C1 segment of cervical spinal cord (tissue), 14 donors: ENCODE results near the gene RTL5.

Experiments
- DNase-seq, 14 donors: peaks; one replicate each; lab custom pipeline; 2025; lab: John Stamatoyannopoulos, UW

The RTL5 gene

GRCh38 chrX:72110051-72110875, 21.5 kb downstream of the RTL5 start:
- DNase-seq, result no peak

GRCh38 chrX:72108666-72109065, 23.0 kb downstream of the RTL5 start:
- no peak for DNase-seq

GRCh38 chrX:72107841-72108595, 23.7 kb downstream of the RTL5 start:
- DNase-seq, result no peak

GRCh38 chrX:72107320-72107719, 24.4 kb downstream of the RTL5 start:
- no peak for DNase-seq

- no peak for DNase-seq
Measured at GRCh38 chrX:72105436-72105835, 26.3 kb downstream of the RTL5 start.

GRCh38 chrX:72102760-72103159, 29.0 kb downstream of the RTL5 start:
- no peak for DNase-seq

- DNase-seq, result no peak
Measured at GRCh38 chrX:72102126-72102525, 29.6 kb downstream of the RTL5 start.

- no peak for DNase-seq
Measured at GRCh38 chrX:72101597-72102037, 30.1 kb downstream of the RTL5 start.

GRCh38 chrX:72100824-72101351, 30.8 kb downstream of the RTL5 start:
- peak in 1 of 14 donors; percentile 13 for DNase-seq

- no peak for DNase-seq
Measured at GRCh38 chrX:72100051-72100755, 31.5 kb downstream of the RTL5 start.

GRCh38 chrX:72097098-72097497, 34.6 kb downstream of the RTL5 start:
- DNase-seq, result no peak

GRCh38 chrX:72095370-72095769, 36.3 kb downstream of the RTL5 start:
- DNase-seq, result no peak

- DNase-seq, result peak in 1 of 14 donors; percentile 2
Measured at GRCh38 chrX:72094894-72095293, 36.8 kb downstream of the RTL5 start.

- DNase-seq, result no peak
Measured at GRCh38 chrX:72089254-72089653, 42.5 kb downstream of the RTL5 start.

- DNase-seq, result no peak
Measured at GRCh38 chrX:72088761-72089160, 43.0 kb downstream of the RTL5 start.

GRCh38 chrX:72086995-72087394, 44.7 kb downstream of the RTL5 start:
- no peak for DNase-seq

GRCh38 chrX:72084114-72084513, 47.6 kb downstream of the RTL5 start:
- no peak for DNase-seq

GRCh38 chrX:72083291-72083690, 48.4 kb downstream of the RTL5 start:
- DNase-seq, result no peak

GRCh38 chrX:72081605-72082320, 50.0 kb downstream of the RTL5 start:
- no peak for DNase-seq

- DNase-seq, result no peak
Measured at GRCh38 chrX:72080800-72081199, 50.9 kb downstream of the RTL5 start.

GRCh38 chrX:72080150-72080549, 51.6 kb downstream of the RTL5 start:
- no peak for DNase-seq
